Measurements from ENCODE around the gene C3orf20.

The C3orf20 gene

DNA sequence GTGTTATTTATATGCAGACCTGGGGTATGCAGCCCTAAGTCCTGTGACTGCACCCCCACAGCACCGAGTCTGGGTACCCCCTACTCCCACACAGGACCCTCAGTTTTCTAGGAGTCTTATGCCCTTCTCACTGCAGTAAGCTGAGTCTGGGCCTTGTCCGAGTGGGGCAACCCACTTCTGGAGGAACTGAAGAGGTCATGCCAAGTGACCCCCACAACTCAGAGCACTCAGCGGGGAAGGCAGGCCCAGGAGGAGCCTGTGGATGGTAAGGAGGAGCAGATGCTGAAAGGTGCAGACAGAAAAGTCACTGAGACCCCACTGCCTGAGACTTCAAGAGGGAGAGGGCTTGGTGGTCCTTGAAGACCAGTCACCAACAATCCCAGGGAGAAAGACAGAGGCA lies 87.8 kb downstream of the C3orf20 start:
- TF ChIP-seq, protein P1, sequence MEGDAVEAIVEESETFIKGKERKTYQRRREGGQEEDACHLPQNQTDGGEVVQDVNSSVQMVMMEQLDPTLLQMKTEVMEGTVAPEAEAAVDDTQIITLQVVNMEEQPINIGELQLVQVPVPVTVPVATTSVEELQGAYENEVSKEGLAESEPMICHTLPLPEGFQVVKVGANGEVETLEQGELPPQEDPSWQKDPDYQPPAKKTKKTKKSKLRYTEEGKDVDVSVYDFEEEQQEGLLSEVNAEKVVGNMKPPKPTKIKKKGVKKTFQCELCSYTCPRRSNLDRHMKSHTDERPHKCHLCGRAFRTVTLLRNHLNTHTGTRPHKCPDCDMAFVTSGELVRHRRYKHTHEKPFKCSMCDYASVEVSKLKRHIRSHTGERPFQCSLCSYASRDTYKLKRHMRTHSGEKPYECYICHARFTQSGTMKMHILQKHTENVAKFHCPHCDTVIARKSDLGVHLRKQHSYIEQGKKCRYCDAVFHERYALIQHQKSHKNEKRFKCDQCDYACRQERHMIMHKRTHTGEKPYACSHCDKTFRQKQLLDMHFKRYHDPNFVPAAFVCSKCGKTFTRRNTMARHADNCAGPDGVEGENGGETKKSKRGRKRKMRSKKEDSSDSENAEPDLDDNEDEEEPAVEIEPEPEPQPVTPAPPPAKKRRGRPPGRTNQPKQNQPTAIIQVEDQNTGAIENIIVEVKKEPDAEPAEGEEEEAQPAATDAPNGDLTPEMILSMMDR (IDR thresholded peaks at IDR 0.05; ENCODE audit: borderline replicate concordance, control extremely low read depth, extremely low read depth, insufficient read depth, missing control alignments), result no peak
- in situ Hi-C loops (cut with MboI; ENCODE audit: low sequenced_read_pairs, unreplicated experiment), result no loop called here
- DNase-seq (ENCODE audit: low spot score), result no peak

DNA sequence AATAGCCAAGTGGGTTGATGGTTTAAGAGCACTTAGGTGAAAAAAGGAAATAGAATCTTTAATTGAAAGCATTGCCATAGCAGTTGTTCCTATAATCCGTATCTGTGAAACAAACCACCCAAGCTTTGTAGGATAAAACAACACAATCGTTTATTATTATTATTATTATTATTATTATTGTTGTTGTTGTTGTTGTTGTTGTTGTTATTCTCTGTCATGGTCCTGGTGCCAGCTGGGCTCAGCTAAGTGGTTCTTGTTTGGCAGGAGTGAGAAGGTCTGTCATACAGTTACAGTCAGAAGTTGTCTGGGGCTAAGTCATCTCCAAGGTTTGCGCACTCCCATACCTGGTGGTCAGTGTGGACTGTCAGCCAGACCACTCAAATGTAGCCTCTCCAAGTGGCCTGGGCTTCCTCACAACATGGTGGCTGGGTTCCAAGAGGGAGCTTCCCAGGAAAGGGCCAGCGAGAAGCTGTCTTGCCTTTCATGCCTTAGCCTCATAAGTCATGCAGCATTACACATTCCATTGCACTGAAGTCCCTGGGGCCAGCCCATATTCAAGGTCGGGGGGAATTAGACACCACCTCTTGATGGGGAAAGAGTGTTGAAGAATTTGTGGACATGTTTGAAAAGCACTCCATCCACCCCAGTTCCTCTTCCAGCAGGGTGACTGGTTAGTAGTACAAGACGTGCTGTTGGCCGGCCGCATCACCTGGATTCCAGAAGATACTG lies 89.6 kb downstream of the C3orf20 start:
- DNase-seq (ENCODE audit: low spot score), result no peak
- TF ChIP-seq, protein P1 (IDR thresholded peaks at IDR 0.05; ENCODE audit: borderline replicate concordance, control extremely low read depth, extremely low read depth, insufficient read depth, missing control alignments), result no peak
- in situ Hi-C loops (cut with MboI; ENCODE audit: low sequenced_read_pairs, unreplicated experiment), result no loop called here

- DNase-seq (ENCODE audit: low spot score), result no peak
- in situ Hi-C loops (cut with MboI; ENCODE audit: low sequenced_read_pairs, unreplicated experiment), result no loop called here
- TF ChIP-seq, protein P1 (IDR thresholded peaks at IDR 0.05; ENCODE audit: borderline replicate concordance, control extremely low read depth, extremely low read depth, insufficient read depth, missing control alignments), result no peak
Observed at GRCh38 chr3:14765060-14765400, 90.1 kb downstream of the C3orf20 start.

- in situ Hi-C loops (cut with MboI; ENCODE audit: low sequenced_read_pairs, unreplicated experiment), result no loop called here
- no peak for DNase-seq (ENCODE audit: low spot score)
- TF ChIP-seq, protein P1 (IDR thresholded peaks at IDR 0.05; ENCODE audit: borderline replicate concordance, control extremely low read depth, extremely low read depth, insufficient read depth, missing control alignments), result no peak
Observed at GRCh38 chr3:14765576-14766427, 90.9 kb downstream of the C3orf20 start.

DNA sequence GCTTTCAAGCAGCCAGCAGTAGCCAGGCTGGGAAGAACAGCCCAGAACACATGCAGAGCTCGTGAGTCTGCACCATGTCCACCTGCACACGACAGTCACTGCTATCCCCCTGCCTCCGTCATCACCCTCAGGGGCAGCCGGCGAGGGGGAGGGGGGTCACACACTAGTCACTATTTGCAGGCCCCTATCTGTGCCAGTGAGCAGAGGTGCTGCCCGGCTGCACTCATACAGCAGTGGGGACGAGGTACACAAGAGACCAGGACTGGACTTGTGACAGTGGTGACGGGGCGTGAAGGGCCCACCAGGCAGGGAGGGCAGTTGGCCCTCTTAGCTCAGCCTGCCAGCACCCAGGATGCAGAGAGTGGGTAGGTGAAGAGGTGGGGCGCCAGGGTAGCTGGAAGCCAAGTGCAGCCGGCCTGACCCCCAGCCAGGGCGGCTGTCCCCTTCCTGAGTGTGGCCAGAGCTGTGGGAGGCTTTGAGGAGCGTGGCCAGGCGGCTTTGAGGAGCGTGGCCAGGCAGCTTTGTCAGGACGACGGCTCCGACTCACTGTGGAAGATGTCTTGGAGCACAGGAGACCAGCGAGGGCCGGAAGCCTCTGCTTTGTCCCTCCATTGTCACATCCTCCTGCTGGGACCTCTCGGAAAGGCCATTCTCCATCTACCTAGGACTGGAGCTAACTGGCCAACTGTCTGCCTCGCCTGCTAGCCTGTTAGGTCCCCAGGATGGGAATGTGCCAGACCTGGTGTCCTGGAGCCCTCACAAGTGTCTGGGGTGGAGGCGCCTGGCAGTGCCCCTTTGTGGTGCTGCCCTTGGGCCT lies 91.7 kb downstream of the C3orf20 start:
- DNase-seq (ENCODE audit: low spot score), result no peak
- in situ Hi-C loops (cut with MboI; ENCODE audit: low sequenced_read_pairs, unreplicated experiment), result no loop called here
- TF ChIP-seq, protein P1 (IDR thresholded peaks at IDR 0.05; ENCODE audit: borderline replicate concordance, control extremely low read depth, extremely low read depth, insufficient read depth, missing control alignments), result no peak

All from GM13976 (cell line).